Measurements from ENCODE around the gene RPL37A.

The RPL37A gene

DNA sequence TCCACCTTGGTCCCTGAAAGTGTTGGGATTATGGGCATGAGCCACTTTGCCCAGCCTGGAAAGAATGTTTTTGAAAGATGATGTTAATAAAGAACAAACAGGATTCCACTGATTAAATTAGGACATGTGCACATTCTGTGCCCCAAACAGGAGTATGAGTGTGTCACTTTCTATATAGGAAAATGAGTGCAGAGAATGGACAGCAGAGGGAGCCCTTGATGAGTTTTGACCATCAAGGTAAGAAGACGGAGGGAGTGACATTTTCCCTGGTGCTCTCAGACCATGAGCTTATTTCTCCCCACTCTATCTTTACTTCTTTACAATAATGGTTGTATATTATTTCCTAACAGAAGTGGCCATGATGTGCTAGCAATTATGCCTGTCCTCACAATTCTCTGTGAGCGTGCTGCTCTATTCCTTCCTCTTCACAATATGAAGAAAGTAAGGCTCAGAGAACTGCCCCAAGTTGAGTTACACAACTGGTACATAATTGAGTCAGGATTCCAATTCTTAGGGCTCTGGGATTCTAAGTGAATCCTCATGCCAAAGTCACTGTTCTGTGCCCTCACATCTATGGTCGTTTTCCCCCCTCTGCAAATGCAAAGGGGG is 20.6 kb downstream of the RPL37A start:
- CTCF ChIA-PET, result interaction anchor here (0.6 to 7.1 kb wide), 6 partner anchors 45 to 152 kb away, joined by 3 to 63 read pairs (median 4); no protein-coding TSS in a partner anchor

DNA sequence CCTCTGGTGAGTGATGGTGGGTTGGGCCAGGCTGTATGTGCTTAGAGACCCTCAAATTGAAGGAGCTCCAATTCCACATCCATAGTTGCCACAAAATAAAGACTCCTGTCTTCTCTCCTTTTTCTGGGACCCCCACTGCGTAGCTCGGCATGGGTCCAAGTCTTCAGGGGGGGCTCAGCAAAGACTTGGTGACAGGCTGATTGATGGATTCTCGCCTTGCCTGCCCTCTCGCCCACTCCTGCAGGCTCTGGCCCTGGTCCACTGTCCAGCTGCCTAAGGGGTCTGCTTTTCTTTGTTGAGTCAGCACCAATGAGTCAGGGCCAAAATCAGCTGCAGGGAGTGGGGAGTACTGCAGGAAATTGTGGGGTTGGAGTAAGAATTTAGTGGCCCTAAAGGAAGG is 21.5 kb downstream of the RPL37A start:
- TF ChIP-seq, protein P1, sequence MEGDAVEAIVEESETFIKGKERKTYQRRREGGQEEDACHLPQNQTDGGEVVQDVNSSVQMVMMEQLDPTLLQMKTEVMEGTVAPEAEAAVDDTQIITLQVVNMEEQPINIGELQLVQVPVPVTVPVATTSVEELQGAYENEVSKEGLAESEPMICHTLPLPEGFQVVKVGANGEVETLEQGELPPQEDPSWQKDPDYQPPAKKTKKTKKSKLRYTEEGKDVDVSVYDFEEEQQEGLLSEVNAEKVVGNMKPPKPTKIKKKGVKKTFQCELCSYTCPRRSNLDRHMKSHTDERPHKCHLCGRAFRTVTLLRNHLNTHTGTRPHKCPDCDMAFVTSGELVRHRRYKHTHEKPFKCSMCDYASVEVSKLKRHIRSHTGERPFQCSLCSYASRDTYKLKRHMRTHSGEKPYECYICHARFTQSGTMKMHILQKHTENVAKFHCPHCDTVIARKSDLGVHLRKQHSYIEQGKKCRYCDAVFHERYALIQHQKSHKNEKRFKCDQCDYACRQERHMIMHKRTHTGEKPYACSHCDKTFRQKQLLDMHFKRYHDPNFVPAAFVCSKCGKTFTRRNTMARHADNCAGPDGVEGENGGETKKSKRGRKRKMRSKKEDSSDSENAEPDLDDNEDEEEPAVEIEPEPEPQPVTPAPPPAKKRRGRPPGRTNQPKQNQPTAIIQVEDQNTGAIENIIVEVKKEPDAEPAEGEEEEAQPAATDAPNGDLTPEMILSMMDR (conservative IDR thresholded peaks at IDR 0.05; ENCODE audit: low read depth), result no peak
- POLR2A ChIA-PET (ENCODE audit: low non-redundant PET), result no interaction called here
- DNase-seq (ENCODE audit: low spot score), result no peak
- CTCF ChIA-PET, result interaction anchor here (0.9 to 7.1 kb wide), 3 partner anchors 44 to 151 kb away, joined by 3 to 63 read pairs (median 3); no protein-coding TSS in a partner anchor
- no peak overlapping the region for H3K27ac ChIP-seq

More for the DNA sequence above, 20.6 kb downstream of the RPL37A start:
- DNase-seq (ENCODE audit: low spot score), result peak; percentile 67
- TF ChIP-seq, protein P1 (conservative IDR thresholded peaks at IDR 0.05; ENCODE audit: low read depth), result peak; percentile 78
- POLR2A ChIA-PET (ENCODE audit: low non-redundant PET), result no interaction called here
- no peak overlapping the region for H3K27ac ChIP-seq

GRCh38 chr2:216522892-216523502 is 24.4 kb downstream of the RPL37A start:
- ChIA-PET POLR2A (ENCODE audit: low non-redundant PET) (no interaction called here), CTCF (no interaction called here)
- TF ChIP-seq, protein P1 (conservative IDR thresholded peaks at IDR 0.05; ENCODE audit: low read depth), result no peak
- H3K27ac ChIP-seq, result no peak overlapping the region
- no peak for DNase-seq (ENCODE audit: low spot score)

DNA sequence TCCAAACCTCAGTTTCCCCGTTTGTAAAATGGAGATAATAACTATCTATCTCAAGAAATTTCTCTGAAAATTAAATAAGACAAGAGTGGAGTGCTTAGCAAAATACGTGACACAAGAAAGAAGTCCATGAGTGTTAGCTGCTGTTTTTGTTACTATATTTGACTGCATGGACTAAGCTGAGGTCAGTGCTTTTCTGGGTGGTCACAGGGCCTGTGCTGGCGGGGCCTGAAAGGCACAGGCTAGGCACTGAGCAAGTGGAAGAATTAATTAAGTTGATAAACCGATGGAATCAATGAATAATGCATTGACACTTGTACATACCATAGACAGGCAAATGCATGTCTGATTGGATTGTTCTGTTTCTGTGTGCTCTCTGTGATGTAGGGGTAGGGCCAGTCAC is 27.3 kb downstream of the RPL37A start:
- CTCF ChIA-PET, result interaction anchor here (0.8 to 2.1 kb wide), 3 partner anchors 8 to 140 kb away, joined by 3 to 5 read pairs (median 5); no protein-coding TSS in a partner anchor
- POLR2A ChIA-PET (ENCODE audit: low non-redundant PET), result no interaction called here
- no peak overlapping the region for H3K27ac ChIP-seq
- no peak for DNase-seq (ENCODE audit: low spot score)
- TF ChIP-seq, protein P1 (conservative IDR thresholded peaks at IDR 0.05; ENCODE audit: low read depth), result no peak

DNA sequence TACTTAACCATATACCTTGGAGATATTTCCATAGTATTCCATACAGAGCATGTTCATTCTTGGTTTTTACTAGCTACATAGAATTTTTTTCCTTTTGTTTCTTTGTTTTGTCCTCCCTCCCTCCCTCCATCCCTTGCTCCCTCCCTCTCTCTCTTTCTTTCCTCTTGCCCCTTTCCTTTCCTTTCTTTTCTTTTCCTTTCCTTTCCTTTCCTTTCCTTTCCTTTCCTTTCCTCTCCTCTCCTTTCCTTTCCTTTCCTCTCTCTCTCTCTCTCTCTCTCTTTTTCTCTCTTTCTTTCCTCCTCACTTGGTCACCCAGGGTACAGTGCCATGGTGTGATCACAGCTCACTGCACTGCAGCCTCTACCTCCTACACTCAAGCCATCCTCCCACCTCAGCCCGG is 28.3 kb downstream of the RPL37A start:
- POLR2A ChIA-PET (ENCODE audit: low non-redundant PET), result no interaction called here
- TF ChIP-seq, protein P1 (conservative IDR thresholded peaks at IDR 0.05; ENCODE audit: low read depth), result no peak
- CTCF ChIA-PET, result interaction anchor here (2.1 kb wide), 1 partner anchor 9 kb away, joined by 5 read pairs; no protein-coding TSS in a partner anchor
- H3K27ac ChIP-seq, result no peak overlapping the region
- DNase-seq (ENCODE audit: low spot score), result no peak

DNA sequence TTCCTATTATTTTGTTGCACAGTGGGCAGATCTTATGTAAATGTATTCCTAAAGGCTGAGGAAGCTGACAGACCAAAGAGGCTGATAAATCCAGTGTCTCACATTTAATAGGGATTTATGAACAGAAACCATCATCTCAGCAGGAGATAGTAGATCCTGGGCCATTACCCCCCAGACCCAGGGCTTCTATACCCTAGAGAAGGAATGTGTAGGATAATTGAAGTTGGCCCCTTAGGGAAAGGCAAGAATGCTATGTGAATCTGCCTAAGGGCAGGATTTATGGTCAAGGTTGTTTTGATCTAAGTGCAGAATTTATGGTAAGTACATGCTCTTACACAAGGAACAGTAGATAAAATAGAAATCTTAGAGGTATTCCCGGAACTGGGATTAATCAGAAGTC is 29.0 kb downstream of the RPL37A start:
- no peak overlapping the region for H3K27ac ChIP-seq
- POLR2A ChIA-PET (ENCODE audit: low non-redundant PET), result no interaction called here
- CTCF ChIA-PET, result no interaction called here
- TF ChIP-seq, protein P1 (conservative IDR thresholded peaks at IDR 0.05; ENCODE audit: low read depth), result no peak
- DNase-seq (ENCODE audit: low spot score), result no peak

All from RWPE1 (cell line).